ENCODE results near the gene LSMEM2. TPM values are rescaled to one million over a fixed set of nuclear protein-coding genes. Genes with fewer than 3 reads are reported as not detected.

Gene LSMEM2
- total and polyA plus RNA-seq, 9 of the 15 experiments (the other 6 are each of a cell fraction or from before 2014, with no cell fraction given) = not detected

DNA sequence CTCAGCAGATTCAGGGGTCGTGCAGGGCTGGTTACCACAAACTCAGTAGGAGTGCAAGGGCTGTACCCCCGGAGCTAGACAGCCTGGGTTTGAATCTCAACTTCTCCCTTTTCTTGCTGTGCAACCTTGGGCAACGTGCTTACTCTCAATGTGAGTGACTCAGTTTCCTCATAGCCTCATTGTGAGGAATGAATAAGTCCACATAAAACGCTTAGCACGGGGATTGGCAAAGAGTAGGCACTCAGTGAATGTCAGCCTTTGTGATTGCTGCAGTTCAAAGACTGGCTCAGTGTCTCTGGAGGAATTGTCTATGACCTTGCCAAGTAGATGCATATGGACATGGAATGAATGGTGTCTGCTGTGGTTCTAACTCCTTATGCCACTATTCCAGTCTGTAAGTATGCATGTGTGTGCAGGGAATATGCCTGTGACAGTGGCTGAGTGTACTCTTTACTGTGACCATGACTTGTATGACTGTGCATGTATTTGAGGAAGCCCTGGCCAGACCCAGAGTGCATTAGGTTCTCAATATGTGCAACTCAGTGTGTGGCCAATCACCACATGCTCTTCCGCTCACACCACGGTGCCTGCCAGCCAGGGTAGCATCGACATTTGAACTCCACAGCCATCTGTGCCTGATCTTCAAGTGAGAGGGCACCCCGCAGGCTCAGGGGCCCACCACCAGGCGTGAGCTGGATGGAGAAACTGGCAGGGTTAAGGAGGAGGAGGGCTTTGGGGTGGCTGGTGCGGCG, 21.2 kb downstream of the LSMEM2 start (continued):
- TF ChIP-seq ZNF407 (IDR thresholded peaks at IDR 0.05; ENCODE audit: low read depth) = no peak
- no peak for TF ChIP-seq RBM34 (IDR thresholded peaks at IDR 0.05; ENCODE audit: borderline replicate concordance, insufficient read depth, low read length)
- TF ChIP-seq CCAR2 (IDR thresholded peaks at IDR 0.05; ENCODE audit: low read depth, low read length) = no peak
- no peak for TF ChIP-seq ELF2 (CRISPR knock-in tag; IDR thresholded peaks at IDR 0.05)
- 0 out of 2 replicates have a peak, but pooled peaks have one; percentile 25 for TF ChIP-seq FOSL1 (tag; conservative IDR thresholded peaks at IDR 0.05)
- no peak for TF ChIP-seq ARNT (IDR thresholded peaks at IDR 0.05)
- TF ChIP-seq UBTF (IDR thresholded peaks at IDR 0.05; ENCODE audit: borderline replicate concordance in 1 of 2, low read depth in 2 of 2, low read length in 2 of 2) = no peak
- no peak for TF ChIP-seq CHCHD3 (CRISPR knock-in tag; IDR thresholded peaks at IDR 0.05)
- TF ChIP-seq SOX6 (IDR thresholded peaks at IDR 0.05) = no peak
- TF ChIP-seq ZNF780A (CRISPR knock-in tag; IDR thresholded peaks at IDR 0.05) = no peak
- TF ChIP-seq ETV1 (tag; conservative IDR thresholded peaks at IDR 0.05; ENCODE audit: low read depth) = no peak
- TF ChIP-seq, protein P1, sequence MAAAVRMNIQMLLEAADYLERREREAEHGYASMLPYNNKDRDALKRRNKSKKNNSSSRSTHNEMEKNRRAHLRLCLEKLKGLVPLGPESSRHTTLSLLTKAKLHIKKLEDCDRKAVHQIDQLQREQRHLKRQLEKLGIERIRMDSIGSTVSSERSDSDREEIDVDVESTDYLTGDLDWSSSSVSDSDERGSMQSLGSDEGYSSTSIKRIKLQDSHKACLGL (CRISPR knock-in tag; IDR thresholded peaks at IDR 0.05; ENCODE audit: borderline replicate concordance, poor library complexity, severe bottlenecking) = no peak
- TF ChIP-seq ZNF696 (CRISPR knock-in tag; conservative IDR thresholded peaks at IDR 0.05) = no peak
- no peak for TF ChIP-seq NRF1 (conservative IDR thresholded peaks at IDR 0.05 in 1 of 2, IDR thresholded peaks at IDR 0.05 in 1 of 2)
- TF ChIP-seq ZNF75A (CRISPR knock-in tag; IDR thresholded peaks at IDR 0.05) = no peak
